ENCODE measurements around the gene IGLL5. TPM values are rescaled to one million over a fixed set of nuclear protein-coding genes. Genes with fewer than 3 reads are reported as not detected.

Gene IGLL5
- total and polyA plus RNA-seq, 9 of the 15 experiments (the other 6 are each of a cell fraction or from before 2014, with no cell fraction given), result not detected

DNA sequence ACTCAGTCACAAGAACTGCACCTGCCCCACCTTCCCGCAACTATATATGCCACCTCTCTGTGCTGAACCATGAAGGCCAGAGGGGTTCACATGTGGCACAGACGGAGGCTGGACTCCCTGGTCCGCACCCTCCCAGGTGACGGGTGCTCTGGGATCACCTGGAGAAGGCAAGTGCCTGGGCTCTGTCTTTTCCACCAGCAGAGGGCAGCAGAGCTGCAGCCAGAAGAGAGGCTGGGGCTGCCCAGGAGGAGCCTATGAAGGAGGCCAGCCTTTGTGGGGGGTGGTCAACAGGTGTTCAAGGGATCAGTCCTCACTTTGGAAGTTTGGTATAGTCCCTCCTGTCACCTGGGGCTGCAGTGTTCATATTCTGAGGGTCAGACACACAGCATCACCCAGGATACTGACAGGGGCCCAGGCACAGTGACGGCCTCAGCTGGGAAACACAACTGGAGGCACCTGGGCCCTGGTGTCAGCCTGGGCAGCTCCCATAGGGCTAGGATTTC lies 39.2 kb upstream of the IGLL5 start (continued):
- TF ChIP-seq, protein P1, sequence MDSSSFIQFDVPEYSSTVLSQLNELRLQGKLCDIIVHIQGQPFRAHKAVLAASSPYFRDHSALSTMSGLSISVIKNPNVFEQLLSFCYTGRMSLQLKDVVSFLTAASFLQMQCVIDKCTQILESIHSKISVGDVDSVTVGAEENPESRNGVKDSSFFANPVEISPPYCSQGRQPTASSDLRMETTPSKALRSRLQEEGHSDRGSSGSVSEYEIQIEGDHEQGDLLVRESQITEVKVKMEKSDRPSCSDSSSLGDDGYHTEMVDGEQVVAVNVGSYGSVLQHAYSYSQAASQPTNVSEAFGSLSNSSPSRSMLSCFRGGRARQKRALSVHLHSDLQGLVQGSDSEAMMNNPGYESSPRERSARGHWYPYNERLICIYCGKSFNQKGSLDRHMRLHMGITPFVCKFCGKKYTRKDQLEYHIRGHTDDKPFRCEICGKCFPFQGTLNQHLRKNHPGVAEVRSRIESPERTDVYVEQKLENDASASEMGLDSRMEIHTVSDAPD (CRISPR knock-in tag; IDR thresholded peaks at IDR 0.05), result no peak
- 0 out of 2 replicates have a peak, but pooled peaks have one; percentile 1 for TF ChIP-seq STAT5A (IDR thresholded peaks at IDR 0.05; ENCODE audit: borderline replicate concordance, low read length)
- TF ChIP-seq, protein P2, sequence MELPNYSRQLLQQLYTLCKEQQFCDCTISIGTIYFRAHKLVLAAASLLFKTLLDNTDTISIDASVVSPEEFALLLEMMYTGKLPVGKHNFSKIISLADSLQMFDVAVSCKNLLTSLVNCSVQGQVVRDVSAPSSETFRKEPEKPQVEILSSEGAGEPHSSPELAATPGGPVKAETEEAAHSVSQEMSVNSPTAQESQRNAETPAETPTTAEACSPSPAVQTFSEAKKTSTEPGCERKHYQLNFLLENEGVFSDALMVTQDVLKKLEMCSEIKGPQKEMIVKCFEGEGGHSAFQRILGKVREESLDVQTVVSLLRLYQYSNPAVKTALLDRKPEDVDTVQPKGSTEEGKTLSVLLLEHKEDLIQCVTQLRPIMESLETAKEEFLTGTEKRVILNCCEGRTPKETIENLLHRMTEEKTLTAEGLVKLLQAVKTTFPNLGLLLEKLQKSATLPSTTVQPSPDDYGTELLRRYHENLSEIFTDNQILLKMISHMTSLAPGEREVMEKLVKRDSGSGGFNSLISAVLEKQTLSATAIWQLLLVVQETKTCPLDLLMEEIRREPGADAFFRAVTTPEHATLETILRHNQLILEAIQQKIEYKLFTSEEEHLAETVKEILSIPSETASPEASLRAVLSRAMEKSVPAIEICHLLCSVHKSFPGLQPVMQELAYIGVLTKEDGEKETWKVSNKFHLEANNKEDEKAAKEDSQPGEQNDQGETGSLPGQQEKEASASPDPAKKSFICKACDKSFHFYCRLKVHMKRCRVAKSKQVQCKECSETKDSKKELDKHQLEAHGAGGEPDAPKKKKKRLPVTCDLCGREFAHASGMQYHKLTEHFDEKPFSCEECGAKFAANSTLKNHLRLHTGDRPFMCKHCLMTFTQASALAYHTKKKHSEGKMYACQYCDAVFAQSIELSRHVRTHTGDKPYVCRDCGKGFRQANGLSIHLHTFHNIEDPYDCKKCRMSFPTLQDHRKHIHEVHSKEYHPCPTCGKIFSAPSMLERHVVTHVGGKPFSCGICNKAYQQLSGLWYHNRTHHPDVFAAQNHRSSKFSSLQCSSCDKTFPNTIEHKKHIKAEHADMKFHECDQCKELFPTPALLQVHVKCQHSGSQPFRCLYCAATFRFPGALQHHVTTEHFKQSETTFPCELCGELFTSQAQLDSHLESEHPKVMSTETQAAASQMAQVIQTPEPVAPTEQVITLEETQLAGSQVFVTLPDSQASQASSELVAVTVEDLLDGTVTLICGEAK (IDR thresholded peaks at IDR 0.05), result no peak
- TF ChIP-seq, protein P2 (CRISPR knock-in tag; IDR thresholded peaks at IDR 0.05), result peak; percentile 74; the same call in 1 of the 2 replicates

Measured in K562 (cell line).